Fibroblast of lung (primary cell): ENCODE results near the gene POMC. TPM values are rescaled to one million over a fixed set of nuclear protein-coding genes. Genes with fewer than 3 reads are reported as not detected.
"Not testable (repeated sequence)": the region's sequence is repeated elsewhere in the genome, so short reads cannot be mapped to it uniquely, and the experiment has no call there.

ENCODE experiments used
- DNase-seq, 2 donors: peaks; one replicate each; pipeline versions ENCODE4 v3.0.0 to v3.0.0-alpha.2; 2010; ENCODE audit warnings: low read depth in 2 of 2
- H2AFZ ChIP-seq: 2 replicates; pipeline ENCODE4 v1.5.1; 2012; ENCODE audit warnings: low read length, control low read depth, inconsistent platforms
- H3K27ac ChIP-seq: 2 replicates; pipeline ENCODE4 v1.5.1; 2011; ENCODE audit warnings: low read length, control low read depth; ENCODE audit not compliant: insufficient read depth
- H3K27me3 ChIP-seq: 2 replicates; pipeline ENCODE4 v1.5.1; 2011; ENCODE audit warnings: mild to moderate bottlenecking, low read length; ENCODE audit not compliant: control insufficient read depth, insufficient read depth
- H3K36me3 ChIP-seq: 2 replicates; pipeline ENCODE4 v1.5.1; 2011; ENCODE audit warnings: low read length; ENCODE audit not compliant: control insufficient read depth, insufficient read depth
- H3K4me1 ChIP-seq: 2 replicates; pipeline ENCODE4 v1.5.1; 2011; ENCODE audit warnings: low read length; ENCODE audit not compliant: control insufficient read depth, insufficient read depth; ENCODE audit errors: extremely low read depth
- H3K4me2 ChIP-seq: 2 replicates; pipeline ENCODE4 v1.5.1; 2011; ENCODE audit warnings: low read length, control low read depth; ENCODE audit not compliant: insufficient read depth; ENCODE audit errors: extremely low read depth
- H3K4me3 ChIP-seq, 4 experiments: fragments of 200-600 bp in 1 of 4; sonication (generic) in 1 of 4; replicated peaks in 1 of 4; 2 replicates each; pipeline ENCODE4 v1.5.1; 2011 to 2016; ENCODE audit warnings: low read length in 4 of 4, low read depth in 3 of 4, mild to moderate bottlenecking in 3 of 4, control low read depth in 2 of 4, inconsistent platforms in 1 of 4, mixed read lengths in 1 of 4; ENCODE audit not compliant: insufficient read depth in 1 of 4; ENCODE audit errors: control extremely low read depth in 1 of 4
- H3K79me2 ChIP-seq: 2 replicates; pipeline ENCODE4 v1.5.1; 2012; ENCODE audit warnings: mild to moderate bottlenecking, low read length, inconsistent platforms; ENCODE audit not compliant: control insufficient read depth, insufficient read depth
- H3K9ac ChIP-seq: 2 replicates; pipeline ENCODE4 v1.5.1; 2011; ENCODE audit warnings: mild to moderate bottlenecking, low read length, control low read depth; ENCODE audit not compliant: insufficient read depth
- H3K9me3 ChIP-seq: 2 replicates; pipeline ENCODE4 v1.5.1; 2012; ENCODE audit warnings: low read depth, low read length; ENCODE audit not compliant: control insufficient read depth, insufficient read depth
- H4K20me1 ChIP-seq: 2 replicates; pipeline ENCODE4 v1.5.1; 2011; ENCODE audit warnings: low read length; ENCODE audit not compliant: control insufficient read depth, insufficient read depth; ENCODE audit errors: extremely low read depth
- EZH2 ChIP-seq: IDR thresholded peaks from 2 replicates; pipeline ENCODE4 v1.5.1; 2012; ENCODE audit warnings: low read length, control low read depth, mild to moderate bottlenecking; ENCODE audit errors: missing control alignments
- polyA plus RNA-seq, 2 donors: library from polyadenylated mRNA; depleted of rRNA in 1 of 2; stranded (reverse) in 1 of 2; unstranded in 1 of 2; fragments of >200 nt; gene quantifications; 2 replicates each; pipeline ENCODE4 v1.2.1, GENCODE V29; 2011 to 2012; ENCODE audit warnings: missing spikeins in 1 of 2
- total RNA-seq: library from RNA; depleted of rRNA; stranded (reverse); fragments of >200 nt; gene quantifications from 2 replicates; pipeline ENCODE4 v1.2.1, GENCODE V29; 2014
- TF ChIP-seq, protein P1 (sequence below), 2 donors: IDR thresholded peaks in 1 of 2; conservative IDR thresholded peaks in 1 of 2; 1 replicate in 1 of 2; 2 replicates in 1 of 2; pipeline ENCODE4 v1.5.1; 2011 to 2012; ENCODE audit warnings: low read length in 2 of 2, control low read depth in 1 of 2, inconsistent platforms in 1 of 2, low read depth in 1 of 2, mild to moderate bottlenecking in 1 of 2

POMC gene
- total and polyA plus RNA-seq, 2 donors (not counting 1 experiment from before 2014, with no cell fraction given): 0.66 TPM; not detected in 1

DNA sequence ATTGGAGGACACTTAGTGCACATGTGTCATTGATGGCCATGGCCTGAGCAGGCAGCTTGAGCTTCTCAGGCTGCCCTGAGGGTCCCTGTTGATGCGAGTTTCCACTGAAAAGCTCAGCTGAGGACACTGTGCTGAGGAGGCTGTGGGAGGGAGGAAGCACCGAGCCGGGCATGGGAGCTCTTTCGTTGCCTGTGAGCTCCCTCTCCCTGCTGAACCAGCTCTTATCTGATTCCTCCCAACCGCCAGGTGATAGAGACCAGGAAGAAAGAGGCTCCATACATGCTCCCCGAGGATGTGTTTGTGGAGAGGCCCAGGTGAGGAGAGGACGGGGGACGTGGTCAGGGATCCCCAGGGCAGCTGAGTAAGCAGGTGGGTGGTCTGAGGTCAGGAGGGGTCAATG lies 27.3 kb downstream of the POMC start:
- Histone ChIP-seq H3K36me3 (no peaks in the 10 kb centered on the region), H3K4me1 (no peaks in the 10 kb centered on the region), H3K79me2 (no peaks in the 10 kb centered on the region), H2AFZ (no peak overlapping the region), H3K4me2 (no peak overlapping the region), H3K27me3 (no peaks in the 10 kb centered on the region), H3K4me3 (no peak overlapping the region), H4K20me1 (no peaks in the 10 kb centered on the region), H3K9ac (no peak overlapping the region), H3K27ac (no peak overlapping the region), H3K9me3 (no peaks in the 10 kb centered on the region)
- DNase-seq: no peak
- TF ChIP-seq EZH2: no peak
- TF ChIP-seq, protein P1, sequence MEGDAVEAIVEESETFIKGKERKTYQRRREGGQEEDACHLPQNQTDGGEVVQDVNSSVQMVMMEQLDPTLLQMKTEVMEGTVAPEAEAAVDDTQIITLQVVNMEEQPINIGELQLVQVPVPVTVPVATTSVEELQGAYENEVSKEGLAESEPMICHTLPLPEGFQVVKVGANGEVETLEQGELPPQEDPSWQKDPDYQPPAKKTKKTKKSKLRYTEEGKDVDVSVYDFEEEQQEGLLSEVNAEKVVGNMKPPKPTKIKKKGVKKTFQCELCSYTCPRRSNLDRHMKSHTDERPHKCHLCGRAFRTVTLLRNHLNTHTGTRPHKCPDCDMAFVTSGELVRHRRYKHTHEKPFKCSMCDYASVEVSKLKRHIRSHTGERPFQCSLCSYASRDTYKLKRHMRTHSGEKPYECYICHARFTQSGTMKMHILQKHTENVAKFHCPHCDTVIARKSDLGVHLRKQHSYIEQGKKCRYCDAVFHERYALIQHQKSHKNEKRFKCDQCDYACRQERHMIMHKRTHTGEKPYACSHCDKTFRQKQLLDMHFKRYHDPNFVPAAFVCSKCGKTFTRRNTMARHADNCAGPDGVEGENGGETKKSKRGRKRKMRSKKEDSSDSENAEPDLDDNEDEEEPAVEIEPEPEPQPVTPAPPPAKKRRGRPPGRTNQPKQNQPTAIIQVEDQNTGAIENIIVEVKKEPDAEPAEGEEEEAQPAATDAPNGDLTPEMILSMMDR (conservative IDR thresholded peaks at IDR 0.05 in 1 of 2, IDR thresholded peaks at IDR 0.05 in 1 of 2; ENCODE audit: low read depth in 1 of 2, low read length in 2 of 2): no peak

DNA sequence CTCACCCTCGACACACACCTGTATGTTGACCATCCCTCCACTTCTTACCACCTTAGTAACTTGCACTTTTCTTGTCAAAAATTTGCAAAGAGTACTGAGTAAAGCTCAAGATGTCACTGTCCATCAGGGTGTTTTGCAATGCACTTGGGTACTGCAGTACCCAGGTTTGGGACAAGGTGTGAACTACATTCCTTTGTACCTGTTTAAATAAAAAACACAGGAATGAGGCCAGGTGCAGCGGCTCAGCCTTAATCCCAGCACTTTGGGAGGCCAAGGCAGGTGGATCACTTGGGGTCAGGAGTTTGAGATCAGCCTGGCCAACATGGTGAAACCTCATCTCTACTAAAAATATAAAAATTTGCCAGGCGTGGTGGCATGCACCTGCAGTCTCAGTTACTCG lies 27.8 kb downstream of the POMC start:
- not testable (repeated sequence) for H3K4me3 ChIP-seq, H4K20me1 ChIP-seq, H3K4me2 ChIP-seq, H3K79me2 ChIP-seq, DNase-seq, H3K27ac ChIP-seq, H3K27me3 ChIP-seq, H3K9me3 ChIP-seq, H2AFZ ChIP-seq, H3K9ac ChIP-seq, H3K36me3 ChIP-seq, H3K4me1 ChIP-seq

DNA sequence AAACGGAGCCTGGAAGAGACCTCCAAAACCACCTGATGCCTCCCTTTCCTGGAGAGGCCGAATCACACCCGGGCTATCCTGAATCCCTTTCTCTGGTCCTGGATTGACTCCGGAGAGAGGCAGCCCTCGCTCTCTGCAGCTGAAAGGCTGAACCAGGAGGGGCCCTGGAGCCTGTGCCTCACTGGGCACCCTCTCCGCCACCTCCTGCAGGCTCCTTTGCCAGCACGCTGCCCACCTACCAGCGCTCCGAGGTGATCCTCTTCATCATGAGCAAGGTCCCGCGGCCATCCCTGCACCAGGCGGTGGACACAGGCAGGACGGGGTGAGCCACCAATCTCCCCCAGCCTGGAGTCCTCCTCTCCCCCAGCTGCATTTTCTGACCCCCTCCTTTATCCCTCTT lies 35.7 kb downstream of the POMC start:
- no peak overlapping the region for H3K4me2 ChIP-seq

More for the DNA sequence above, 35.7 kb downstream of the POMC start:
- DNase-seq: no peak
- Histone ChIP-seq H3K9ac (no peak overlapping the region), H3K79me2 (no peaks in the 10 kb centered on the region), H4K20me1 (no peaks in the 10 kb centered on the region), H3K9me3 (no peaks in the 10 kb centered on the region), H3K36me3 (no peaks in the 10 kb centered on the region), H3K4me3 (no peak overlapping the region), H3K4me1 (peaks cover 4% of the 10 kb centered on the region), H3K27me3 (peaks cover 2% of the 10 kb centered on the region), H2AFZ (no peak overlapping the region), H3K27ac (no peak overlapping the region)
- TF ChIP-seq, protein P1 (conservative IDR thresholded peaks at IDR 0.05 in 1 of 2, IDR thresholded peaks at IDR 0.05 in 1 of 2; ENCODE audit: low read depth in 1 of 2, low read length in 2 of 2): no peak
- no peak for TF ChIP-seq EZH2
